ENCODE results near the gene THOC6. TPM values are rescaled to one million over a fixed set of nuclear protein-coding genes. Genes with fewer than 3 reads are reported as not detected.

Gene THOC6
- polyA plus RNA-seq, 2 of the 4 experiments (the other 2 are of a cell fraction), result 32.5 to 53.2 TPM

- H3K4me1 ChIP-seq, result peaks cover 19% of the 10 kb centered on the region
- ChIA-PET POLR2A (interaction anchor here (0.7 to 6.2 kb wide), 11 partner anchors 9 to 131 kb away, joined by 3 to 107 read pairs (median 8); partner anchors contain the start of genes PAQR4 and PKMYT1), CTCF (interaction anchor here (1.0 to 6.6 kb wide), 6 partner anchors 10 to 59 kb away, joined by 4 to 112 read pairs (median 6); no protein-coding TSS in a partner anchor)
- DNase-seq (ENCODE audit: low read depth in 1 of 2, low spot score in 1 of 2), result no peak
- H3K9me3 ChIP-seq, result no peaks in the 10 kb centered on the region
- H3K4me2 ChIP-seq, result peak overlapping the region; percentile 89
- TF ChIP-seq BCL3 (IDR thresholded peaks at IDR 0.05) (no peak), ZC3H11A (IDR thresholded peaks at IDR 0.05) (peak; percentile 30; the same call in 1 of the 2 replicates)
- FAIRE-seq, result no peak
- peak overlapping the region; percentile 93 for H3K4me3 ChIP-seq
- 34% methylated on average over 32 of the region's 40 CpGs for WGBS (ENCODE audit: missing lambda C conversion rate)
- peak overlapping the region; percentile 98 to 100 for H3K27ac ChIP-seq
- ATAC-seq, result no peak
These were observed 4.1 kb upstream of the THOC6 start for GRCh38 chr16:3019594-3020246.

GRCh38 chr16:3020247-3020603 lies 3.6 kb upstream of the THOC6 start, which contains the start of gene TNFRSF12A:
Gene TNFRSF12A (plus strand): TSS chr16:3020368. CDS start chr16:3020398, 30 bp downstream.
- Histone ChIP-seq H3K27ac (peak within 1 kb of the TSS; percentile 98 to 100), H3K4me2 (peak within 1 kb of the TSS; percentile 89), H3K4me1 (peaks cover 24% of the 10 kb centered on the region), H3K4me3 (peak within 1 kb of the TSS; percentile 93), H3K9me3 (no peaks in the 10 kb centered on the region)
- POLR2A ChIA-PET, result interaction anchor here (0.7 to 6.2 kb wide), 15 partner anchors 8 to 152 kb away, joined by 3 to 107 read pairs (median 7); partner anchors contain the start of genes PAQR4 and PKMYT1
- FAIRE-seq (no peak), DNase-seq (ENCODE audit: low read depth in 1 of 2, low spot score in 1 of 2) (peak; percentile 64 to 82), ATAC-seq (peak; percentile 2; a peak in 1 of 6 replicates)
- CTCF ChIA-PET, result interaction anchor here (0.8 to 6.6 kb wide), 8 partner anchors 10 to 182 kb away, joined by 3 to 112 read pairs (median 5); no protein-coding TSS in a partner anchor
- no CpG with 5 or more reads among the region's 49 CpGs for WGBS (ENCODE audit: missing lambda C conversion rate)
- no peak for TF ChIP-seq MAX (IDR thresholded peaks at IDR 0.05)
- TF ChIP-seq HEYL (CRISPR knock-in tag; IDR thresholded peaks at IDR 0.05), result no peak
- TF ChIP-seq EHMT2 (IDR thresholded peaks at IDR 0.05; ENCODE audit: low read depth), result no peak
- peak; percentile 79 to 95; a peak in 4 of 5 replicates for TF ChIP-seq JUN (IDR thresholded peaks at IDR 0.05)
- TF ChIP-seq PHF8 (IDR thresholded peaks at IDR 0.05; ENCODE audit: borderline replicate concordance, low read depth), result peak; percentile 74; the same call in 1 of the 2 replicates
- no peak for TF ChIP-seq CBX8 (IDR thresholded peaks at IDR 0.05)
- TF ChIP-seq JUNB (IDR thresholded peaks at IDR 0.05), result no peak
- TF ChIP-seq REST (IDR thresholded peaks at IDR 0.05), result no peak
- TF ChIP-seq MAFK (IDR thresholded peaks at IDR 0.05; ENCODE audit: partially characterized antibody), result no peak
- TF ChIP-seq RNF2 (IDR thresholded peaks at IDR 0.05; ENCODE audit: borderline replicate concordance, low read depth), result no peak
- no peak for TF ChIP-seq HOXB13 (CRISPR knock-in tag; IDR thresholded peaks at IDR 0.05; ENCODE audit: low read depth)
- TF ChIP-seq CEBPB (IDR thresholded peaks at IDR 0.05), result no peak
- TF ChIP-seq RAD21 (conservative IDR thresholded peaks at IDR 0.05 in 1 of 2, IDR thresholded peaks at IDR 0.05 in 1 of 2), result no peak
- TF ChIP-seq RCOR1 (IDR thresholded peaks at IDR 0.05; ENCODE audit: low read depth, low read length), result no peak
- no peak for TF ChIP-seq ZFP36 (IDR thresholded peaks at IDR 0.05; ENCODE audit: borderline replicate concordance, partially characterized antibody)
- no peak for TF ChIP-seq NR3C1 (IDR thresholded peaks at IDR 0.05)
- TF ChIP-seq CBX2 (IDR thresholded peaks at IDR 0.05; ENCODE audit: borderline replicate concordance, low read depth), result no peak
- no peak for TF ChIP-seq PBX3 (IDR thresholded peaks at IDR 0.05)
- no peak for TF ChIP-seq CTCF (IDR thresholded peaks at IDR 0.05)
- no peak for TF ChIP-seq FOXS1 (CRISPR knock-in tag; IDR thresholded peaks at IDR 0.05)
- TF ChIP-seq MYC (IDR thresholded peaks at IDR 0.05; ENCODE audit: borderline replicate concordance, low read length), result no peak
- no peak for TF ChIP-seq POLR2AphosphoS2 (conservative IDR thresholded peaks at IDR 0.05; ENCODE audit: low read length)
- TF ChIP-seq EHF (CRISPR knock-in tag; IDR thresholded peaks at IDR 0.05), result no peak
- TF ChIP-seq SREBF2 (IDR thresholded peaks at IDR 0.05), result no peak
- TF ChIP-seq FOSB (CRISPR knock-in tag; IDR thresholded peaks at IDR 0.05), result no peak
